IPS-20b (cell line): Measurements from ENCODE around the gene MBP.

Experiments
- H3K27ac ChIP-seq: one replicate; pipeline ENCODE4 v1.5.1; 2013; ENCODE audit warnings: low read length
- H3K27me3 ChIP-seq: 2 replicates; pipeline ENCODE4 v1.6.1; 2013; ENCODE audit warnings: mild to moderate bottlenecking, low read length, inconsistent platforms; ENCODE audit not compliant: insufficient read depth
- H3K36me3 ChIP-seq: 2 replicates; pipeline ENCODE4 v1.6.1; 2013; ENCODE audit warnings: low read depth, mild to moderate bottlenecking, inconsistent platforms, low read length, moderate library complexity; ENCODE audit not compliant: insufficient read depth
- H3K4me1 ChIP-seq: 2 replicates; pipeline ENCODE4 v1.6.1; 2013; ENCODE audit warnings: mild to moderate bottlenecking, control low read depth, inconsistent platforms, low read length, moderate library complexity; ENCODE audit not compliant: insufficient read depth
- H3K4me3 ChIP-seq: 2 replicates; pipeline ENCODE4 v1.5.1; 2013; ENCODE audit warnings: mild to moderate bottlenecking, low read length, inconsistent platforms
- H3K9ac ChIP-seq: 2 replicates; pipeline ENCODE4 v1.6.1; 2013; ENCODE audit warnings: low read depth, mild to moderate bottlenecking, inconsistent platforms, low read length, moderate library complexity
- H3K9me3 ChIP-seq: 2 replicates; pipeline ENCODE4 v1.6.1; 2013; ENCODE audit warnings: mild to moderate bottlenecking, low read depth, low read length, inconsistent platforms; ENCODE audit not compliant: insufficient read depth

The MBP gene

GRCh38 chr18:77071061-77071460 lies 61.5 kb downstream of the MBP start:
- Histone ChIP-seq H3K9me3 (no peaks in the 10 kb centered on the region), H3K27ac (no peak overlapping the region), H3K4me3 (no peak overlapping the region), H3K9ac (no peak overlapping the region), H3K4me1 (peaks cover 12% of the 10 kb centered on the region; the same call in 1 of the 2 replicates), H3K27me3 (no peaks in the 10 kb centered on the region), H3K36me3 (no peaks in the 10 kb centered on the region)

GRCh38 chr18:77070627-77071026 lies 62.0 kb downstream of the MBP start:
- no peak overlapping the region for H3K4me3 ChIP-seq
- no peak overlapping the region for H3K27ac ChIP-seq
- H3K9ac ChIP-seq: no peak overlapping the region
- no peaks in the 10 kb centered on the region for H3K9me3 ChIP-seq
- no peaks in the 10 kb centered on the region for H3K27me3 ChIP-seq
- H3K36me3 ChIP-seq: no peaks in the 10 kb centered on the region
- H3K4me1 ChIP-seq: peaks cover 12% of the 10 kb centered on the region; the same call in 1 of the 2 replicates

- Histone ChIP-seq H3K4me3 (no peak overlapping the region), H3K4me1 (peaks cover 12% of the 10 kb centered on the region; the same call in 1 of the 2 replicates), H3K27ac (no peak overlapping the region), H3K9me3 (no peaks in the 10 kb centered on the region), H3K27me3 (no peaks in the 10 kb centered on the region), H3K36me3 (no peaks in the 10 kb centered on the region), H3K9ac (no peak overlapping the region)
Measured at GRCh38 chr18:77069931-77070330, 62.7 kb downstream of the MBP start.

- Histone ChIP-seq H3K4me1 (peaks cover 12% of the 10 kb centered on the region; the same call in 1 of the 2 replicates), H3K36me3 (no peaks in the 10 kb centered on the region), H3K27me3 (no peaks in the 10 kb centered on the region), H3K9ac (no peak overlapping the region), H3K4me3 (no peak overlapping the region), H3K9me3 (no peaks in the 10 kb centered on the region), H3K27ac (no peak overlapping the region)
Measured at GRCh38 chr18:77069482-77069881, 63.1 kb downstream of the MBP start.

- Histone ChIP-seq H3K27ac (no peak overlapping the region), H3K4me1 (peaks cover 12% of the 10 kb centered on the region; the same call in 1 of the 2 replicates), H3K4me3 (no peak overlapping the region), H3K9ac (no peak overlapping the region), H3K27me3 (no peaks in the 10 kb centered on the region), H3K36me3 (no peaks in the 10 kb centered on the region), H3K9me3 (no peaks in the 10 kb centered on the region)
Measured at GRCh38 chr18:77068321-77069312, 64.0 kb downstream of the MBP start.

GRCh38 chr18:77067291-77068061 lies 65.1 kb downstream of the MBP start:
- no peaks in the 10 kb centered on the region for H3K36me3 ChIP-seq
- H3K4me3 ChIP-seq: no peak overlapping the region
- H3K9me3 ChIP-seq: no peaks in the 10 kb centered on the region
- no peaks in the 10 kb centered on the region for H3K27me3 ChIP-seq
- no peak overlapping the region for H3K27ac ChIP-seq
- H3K4me1 ChIP-seq: peaks cover 12% of the 10 kb centered on the region; the same call in 1 of the 2 replicates
- no peak overlapping the region for H3K9ac ChIP-seq

- H3K9ac ChIP-seq: no peak overlapping the region
- H3K4me1 ChIP-seq: peaks cover 14% of the 10 kb centered on the region; the same call in 1 of the 2 replicates
- no peaks in the 10 kb centered on the region for H3K27me3 ChIP-seq
- H3K9me3 ChIP-seq: no peaks in the 10 kb centered on the region
- no peaks in the 10 kb centered on the region for H3K36me3 ChIP-seq
- H3K27ac ChIP-seq: no peak overlapping the region
- H3K4me3 ChIP-seq: no peak overlapping the region
Measured at GRCh38 chr18:77066689-77067088, 65.9 kb downstream of the MBP start.

- peaks cover 14% of the 10 kb centered on the region; the same call in 1 of the 2 replicates for H3K4me1 ChIP-seq
- no peak overlapping the region for H3K27ac ChIP-seq
Measured at GRCh38 chr18:77066101-77066500, 66.5 kb downstream of the MBP start.

GRCh38 chr18:77065221-77065981 lies 67.2 kb downstream of the MBP start:
- Histone ChIP-seq H3K9me3 (no peaks in the 10 kb centered on the region), H3K27ac (no peak overlapping the region), H3K36me3 (no peaks in the 10 kb centered on the region), H3K9ac (no peak overlapping the region), H3K4me3 (no peak overlapping the region), H3K4me1 (peaks cover 14% of the 10 kb centered on the region; the same call in 1 of the 2 replicates), H3K27me3 (no peaks in the 10 kb centered on the region)

More at GRCh38 chr18:77066101-77066500, 66.5 kb downstream of the MBP start:
- Histone ChIP-seq H3K36me3 (no peaks in the 10 kb centered on the region), H3K4me3 (no peak overlapping the region), H3K9ac (no peak overlapping the region), H3K9me3 (no peaks in the 10 kb centered on the region), H3K27me3 (no peaks in the 10 kb centered on the region)

GRCh38 chr18:77063260-77063659 lies 69.3 kb downstream of the MBP start:
- no peaks in the 10 kb centered on the region for H3K27me3 ChIP-seq
- no peak overlapping the region for H3K27ac ChIP-seq
- H3K9me3 ChIP-seq: no peaks in the 10 kb centered on the region
- no peak overlapping the region for H3K9ac ChIP-seq
- H3K4me1 ChIP-seq: peaks cover 2% of the 10 kb centered on the region; the same call in 1 of the 2 replicates
- no peak overlapping the region for H3K4me3 ChIP-seq
- H3K36me3 ChIP-seq: no peaks in the 10 kb centered on the region

- Histone ChIP-seq H3K4me1 (peaks cover 2% of the 10 kb centered on the region; the same call in 1 of the 2 replicates), H3K36me3 (no peaks in the 10 kb centered on the region), H3K4me3 (no peak overlapping the region), H3K9me3 (no peaks in the 10 kb centered on the region), H3K9ac (no peak overlapping the region), H3K27me3 (no peaks in the 10 kb centered on the region), H3K27ac (no peak overlapping the region)
Measured at GRCh38 chr18:77062518-77063003, 70.0 kb downstream of the MBP start.
